Measurements from ENCODE around the gene GZF1.

DNA sequence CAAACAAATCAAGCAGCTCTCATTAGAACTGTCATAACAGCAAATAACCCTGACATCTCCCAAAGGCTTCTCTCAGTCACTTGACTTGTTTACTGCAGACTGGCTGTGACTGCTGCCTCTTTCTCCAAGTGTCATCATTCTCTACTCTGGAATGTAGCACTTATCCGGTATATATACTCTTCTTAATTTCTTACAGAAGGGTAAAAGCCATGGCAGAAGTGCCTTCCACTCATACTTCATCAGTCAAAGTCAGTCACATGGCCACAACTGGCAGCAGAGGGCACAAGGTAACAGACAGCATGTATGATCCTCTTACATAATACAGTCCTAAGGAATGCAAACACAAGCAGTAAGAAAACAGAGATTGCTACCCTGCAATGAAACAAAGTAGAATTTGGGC is 50.0 kb downstream of the GZF1 start:
- TF ChIP-seq, protein P1, sequence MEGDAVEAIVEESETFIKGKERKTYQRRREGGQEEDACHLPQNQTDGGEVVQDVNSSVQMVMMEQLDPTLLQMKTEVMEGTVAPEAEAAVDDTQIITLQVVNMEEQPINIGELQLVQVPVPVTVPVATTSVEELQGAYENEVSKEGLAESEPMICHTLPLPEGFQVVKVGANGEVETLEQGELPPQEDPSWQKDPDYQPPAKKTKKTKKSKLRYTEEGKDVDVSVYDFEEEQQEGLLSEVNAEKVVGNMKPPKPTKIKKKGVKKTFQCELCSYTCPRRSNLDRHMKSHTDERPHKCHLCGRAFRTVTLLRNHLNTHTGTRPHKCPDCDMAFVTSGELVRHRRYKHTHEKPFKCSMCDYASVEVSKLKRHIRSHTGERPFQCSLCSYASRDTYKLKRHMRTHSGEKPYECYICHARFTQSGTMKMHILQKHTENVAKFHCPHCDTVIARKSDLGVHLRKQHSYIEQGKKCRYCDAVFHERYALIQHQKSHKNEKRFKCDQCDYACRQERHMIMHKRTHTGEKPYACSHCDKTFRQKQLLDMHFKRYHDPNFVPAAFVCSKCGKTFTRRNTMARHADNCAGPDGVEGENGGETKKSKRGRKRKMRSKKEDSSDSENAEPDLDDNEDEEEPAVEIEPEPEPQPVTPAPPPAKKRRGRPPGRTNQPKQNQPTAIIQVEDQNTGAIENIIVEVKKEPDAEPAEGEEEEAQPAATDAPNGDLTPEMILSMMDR (IDR thresholded peaks at IDR 0.05) = no peak
- TF ChIP-seq POLR2A (IDR thresholded peaks at IDR 0.05) = no peak
